Erythroblast (primary cell): ENCODE measurements around the gene RIPOR2.

Experiments
- DNase-seq, 2 experiments: peaks; one replicate each; lab custom pipeline; 2025; lab: John Stamatoyannopoulos, UW
- GATA1 ChIP-seq: IDR thresholded peaks from 2 replicates; pipeline ENCODE4 v1.6.1; 2011; ENCODE audit warnings: low read depth, mild to moderate bottlenecking, control low read depth, low read length, moderate library complexity
- POLR2A ChIP-seq: IDR thresholded peaks from 2 replicates; pipeline ENCODE4 v1.6.1; 2011; ENCODE audit warnings: mild to moderate bottlenecking, low read length

The RIPOR2 gene

GRCh38 chr6:24899997-24900325 is 35.8 kb downstream of the RIPOR2 start:
- TF ChIP-seq GATA1 = no peak
- no peak for TF ChIP-seq POLR2A
- DNase-seq = no peak

GRCh38 chr6:24899136-24899996 is 36.4 kb downstream of the RIPOR2 start:
- DNase-seq = no peak
- TF ChIP-seq POLR2A (no peak), GATA1 (no peak)

- DNase-seq = no peak
- no peak for TF ChIP-seq POLR2A
- TF ChIP-seq GATA1 = no peak
Measured at GRCh38 chr6:24898676-24899075, 37.1 kb downstream of the RIPOR2 start.

- no peak for DNase-seq
- TF ChIP-seq GATA1 (no peak), POLR2A (no peak)
Measured at GRCh38 chr6:24897186-24897585, 38.6 kb downstream of the RIPOR2 start.

GRCh38 chr6:24893342-24893850 is 42.4 kb downstream of the RIPOR2 start:
- no peak for DNase-seq
- no peak for TF ChIP-seq POLR2A

GRCh38 chr6:24891004-24891403 is 44.8 kb downstream of the RIPOR2 start:
- TF ChIP-seq GATA1 (no peak), POLR2A (no peak)
- no peak for DNase-seq

GRCh38 chr6:24890471-24890870 is 45.3 kb downstream of the RIPOR2 start:
- TF ChIP-seq GATA1 (no peak), POLR2A (no peak)
- DNase-seq = no peak

GRCh38 chr6:24888715-24889370 is 46.9 kb downstream of the RIPOR2 start:
- TF ChIP-seq GATA1 (no peak), POLR2A (no peak)
- DNase-seq = no peak

GRCh38 chr6:24887545-24888140 is 48.1 kb downstream of the RIPOR2 start:
- TF ChIP-seq POLR2A (no peak), GATA1 (no peak)
- DNase-seq = no peak

- DNase-seq = no peak
- TF ChIP-seq POLR2A (no peak), GATA1 (no peak)
Measured at GRCh38 chr6:24883618-24884017, 52.1 kb downstream of the RIPOR2 start.

- TF ChIP-seq GATA1 (no peak), POLR2A (no peak)
- DNase-seq = no peak
Measured at GRCh38 chr6:24882835-24883555, 52.8 kb downstream of the RIPOR2 start.

GRCh38 chr6:24882295-24882694 is 53.5 kb downstream of the RIPOR2 start:
- no peak for DNase-seq
- no peak for TF ChIP-seq GATA1
- no peak for TF ChIP-seq POLR2A

GRCh38 chr6:24881376-24881775 is 54.4 kb downstream of the RIPOR2 start:
- TF ChIP-seq POLR2A (no peak), GATA1 (no peak)
- no peak for DNase-seq

GRCh38 chr6:24880451-24880850 is 55.3 kb downstream of the RIPOR2 start:
- no peak for DNase-seq
- TF ChIP-seq POLR2A (no peak), GATA1 (no peak)
